Ascending aorta (tissue), 2 donors: ENCODE results near the gene FBLIM1. TPM values are rescaled to one million over a fixed set of nuclear protein-coding genes. Genes with fewer than 3 reads are reported as not detected.

Experiments used
- DNase-seq, 2 donors: peaks; one replicate each; pipeline ENCODE4 v3.0.0-alpha.2; 2019; ENCODE audit warnings: low spot score in 2 of 2
- H3K27ac ChIP-seq, 2 donors: fragments of 200-600 bp; sonication (generic); one replicate each; pipeline ENCODE4 v1.5.1; 2016 to 2017; ENCODE audit warnings: mild to moderate bottlenecking in 1 of 2
- H3K27me3 ChIP-seq: fragments of 200-600 bp; sonication (generic); one replicate; pipeline ENCODE4 v1.5.1; 2017
- H3K36me3 ChIP-seq, 2 donors: fragments of 200-600 bp; sonication (generic); one replicate each; pipeline ENCODE4 v1.5.1; 2016
- H3K4me1 ChIP-seq, 2 donors: fragments of 200-600 bp; sonication (generic); one replicate each; pipeline ENCODE4 v1.5.1; 2016 to 2017; ENCODE audit warnings: mild to moderate bottlenecking in 1 of 2
- H3K4me3 ChIP-seq, 2 donors: fragments of 200-600 bp; sonication (generic); one replicate each; pipeline ENCODE4 v1.5.1; 2016 to 2017; ENCODE audit warnings: mild to moderate bottlenecking in 1 of 2
- H3K9me3 ChIP-seq, 2 donors: fragments of 200-600 bp; sonication (generic); one replicate each; pipeline ENCODE4 v1.5.1; 2016
- CTCF ChIP-seq, 3 experiments: fragments of 200-600 bp in 2 of 3; fragments of 450-650 bp in 1 of 3; sonication (generic) in 2 of 3; IDR thresholded peaks; one replicate each; pipeline ENCODE4 v1.5.1; 2016 to 2019; ENCODE audit warnings: antibody characterized with exemption in 3 of 3, mild to moderate bottlenecking in 1 of 3, moderate library complexity in 1 of 3
- intact Hi-C: fragments of 100-400 bp; cut with DNase I; formaldehyde crosslinking; loops from one replicate; pipeline ENCODE4 v1.15.1; 2023
- total RNA-seq: library from RNA; depleted of rRNA; stranded (reverse); fragments of >200 nt; gene quantifications from one replicate; pipeline ENCODE4 v1.1.0, GENCODE V29; 2016

The FBLIM1 gene
- total RNA-seq, 1 donor from 2014 or later: 641 TPM

- Histone ChIP-seq H3K27ac (peak overlapping the region; percentile 93 to 96), H3K9me3 (no peaks in the 10 kb centered on the region), H3K36me3 (no peaks in the 10 kb centered on the region), H3K27me3 (no peaks in the 10 kb centered on the region), H3K4me1 (peaks cover 34 to 70% of the 10 kb centered on the region in 2 donors), H3K4me3 (no peak overlapping the region)
- intact Hi-C loops: no loop called here
- TF ChIP-seq CTCF (IDR thresholded peaks at IDR 0.05): no peak
- DNase-seq: no peak
Observed at GRCh38 chr1:15750924-15751323, 7.7 kb upstream of the FBLIM1 start.

GRCh38 chr1:15751717-15752116 is 6.9 kb upstream of the FBLIM1 start:
- peak overlapping the region in 1 of 2 donors; percentile 42 for H3K4me3 ChIP-seq
- H3K4me1 ChIP-seq: peaks cover 36 to 67% of the 10 kb centered on the region in 2 donors
- intact Hi-C loops: no loop called here
- DNase-seq: no peak
- no peaks in the 10 kb centered on the region for H3K9me3 ChIP-seq
- no peak for TF ChIP-seq CTCF (IDR thresholded peaks at IDR 0.05)
- H3K27me3 ChIP-seq: no peaks in the 10 kb centered on the region
- H3K27ac ChIP-seq: peak overlapping the region; percentile 93 to 96
- no peaks in the 10 kb centered on the region for H3K36me3 ChIP-seq

- Histone ChIP-seq H3K4me1 (peaks cover 28 to 53% of the 10 kb centered on the region in 2 donors), H3K27me3 (no peaks in the 10 kb centered on the region), H3K4me3 (no peak overlapping the region), H3K27ac (peak overlapping the region; percentile 93 to 96), H3K36me3 (peaks cover 0 to 2% of the 10 kb centered on the region in 2 donors), H3K9me3 (no peaks in the 10 kb centered on the region)
- DNase-seq: no peak
- intact Hi-C loops: no loop called here
- no peak for TF ChIP-seq CTCF (IDR thresholded peaks at IDR 0.05)
Observed at GRCh38 chr1:15753776-15754175, 4.8 kb upstream of the FBLIM1 start.

GRCh38 chr1:15755021-15755645 is 3.5 kb upstream of the FBLIM1 start:
- Histone ChIP-seq H3K4me1 (peaks cover 26 to 42% of the 10 kb centered on the region in 2 donors), H3K27ac (peak overlapping the region; percentile 93 to 96)

GRCh38 chr1:15755646-15756040 is 3.0 kb upstream of the FBLIM1 start:
- peak overlapping the region; percentile 93 to 96 for H3K27ac ChIP-seq
- peaks cover 0 to 8% of the 10 kb centered on the region in 2 donors for H3K36me3 ChIP-seq
- H3K4me1 ChIP-seq: peaks cover 20 to 37% of the 10 kb centered on the region in 2 donors
- peak overlapping the region in 1 of 2 donors; percentile 5 for H3K4me3 ChIP-seq
- H3K27me3 ChIP-seq: no peaks in the 10 kb centered on the region
- intact Hi-C loops: no loop called here
- DNase-seq: no peak
- no peaks in the 10 kb centered on the region for H3K9me3 ChIP-seq
- TF ChIP-seq CTCF (IDR thresholded peaks at IDR 0.05): no peak

More at GRCh38 chr1:15755021-15755645, 3.5 kb upstream of the FBLIM1 start:
- DNase-seq: no peak
- Histone ChIP-seq H3K4me3 (peak overlapping the region in 1 of 2 donors; percentile 5), H3K36me3 (peaks cover 0 to 8% of the 10 kb centered on the region in 2 donors), H3K27me3 (no peaks in the 10 kb centered on the region), H3K9me3 (no peaks in the 10 kb centered on the region)
- intact Hi-C loops: no loop called here
- no peak for TF ChIP-seq CTCF (IDR thresholded peaks at IDR 0.05)
